Fibroblast of skin of left biceps (primary cell): ENCODE data around the gene NSMCE1.

ENCODE experiments used
- DNase-seq, 2 experiments: peaks; one replicate each; pipeline ENCODE4 v3.0.0-alpha.2; 2013; ENCODE audit warnings: low read depth in 2 of 2

The NSMCE1 gene

DNA sequence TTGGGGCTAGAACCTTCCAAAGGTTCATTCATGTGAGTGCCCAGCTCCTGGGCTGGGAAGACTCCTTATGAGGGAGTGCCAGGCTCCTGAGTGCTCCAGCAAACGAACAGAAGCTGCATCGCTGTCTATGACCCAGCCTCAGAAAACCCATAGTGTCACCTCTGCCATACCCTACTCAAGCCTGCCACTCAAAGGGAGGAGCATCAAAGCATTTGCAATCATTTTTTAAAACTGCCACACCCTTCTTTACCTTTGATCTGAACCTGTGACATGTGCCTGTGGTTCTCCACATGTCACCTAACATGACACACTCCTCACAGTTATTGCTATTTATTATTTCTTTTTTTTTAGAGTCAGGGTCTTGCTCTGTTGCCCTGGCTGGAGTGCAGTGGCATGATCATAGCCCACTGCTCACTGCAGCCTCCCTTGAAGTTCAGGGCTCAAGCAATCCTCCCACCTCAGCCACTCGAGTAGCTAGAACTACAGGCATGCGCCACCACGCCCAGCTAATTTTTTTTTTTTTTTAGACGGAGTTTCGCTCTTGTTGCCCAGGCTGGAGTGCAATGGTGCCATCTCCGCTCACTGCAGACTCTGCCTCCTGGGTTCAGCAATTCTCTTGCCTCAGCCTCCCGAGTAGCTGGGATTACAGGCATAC, 72.5 kb downstream of the NSMCE1 start:
- DNase-seq = no peak

GRCh38 chr16:27195076-27195741, 73.4 kb downstream of the NSMCE1 start:
- DNase-seq = no peak

DNA sequence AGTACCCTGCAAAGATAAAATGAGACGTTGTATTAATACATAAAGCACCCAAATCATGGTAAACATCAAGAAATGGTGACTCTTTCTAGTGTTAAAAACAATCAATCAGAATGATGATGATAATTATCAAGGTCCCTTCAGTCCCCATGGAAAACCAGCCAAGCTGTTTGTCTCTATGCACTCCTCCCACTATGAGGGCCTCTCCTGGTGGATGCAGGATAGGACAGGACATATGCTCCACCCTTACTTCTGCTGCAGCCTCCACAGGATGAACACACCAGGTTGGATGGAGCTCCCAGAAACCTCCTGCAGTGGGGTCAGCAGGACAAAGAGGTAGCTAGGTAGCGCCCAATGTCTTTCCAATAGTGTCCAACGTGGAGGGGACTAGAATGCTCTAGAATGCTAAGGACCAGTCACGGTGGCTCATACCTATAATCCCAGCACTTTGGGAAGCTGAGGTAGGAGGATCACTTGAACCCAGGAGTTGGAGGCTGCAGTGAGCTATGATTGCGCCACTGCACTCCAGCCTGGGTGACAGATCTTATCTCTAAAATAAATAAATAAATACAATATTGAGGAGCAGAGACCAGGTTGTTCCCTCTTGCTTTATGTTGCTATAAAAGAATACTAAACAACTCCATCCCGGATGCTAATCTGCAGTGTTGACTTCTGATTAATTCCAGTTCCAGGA, 75.1 kb downstream of the NSMCE1 start:
- no peak for DNase-seq

DNA sequence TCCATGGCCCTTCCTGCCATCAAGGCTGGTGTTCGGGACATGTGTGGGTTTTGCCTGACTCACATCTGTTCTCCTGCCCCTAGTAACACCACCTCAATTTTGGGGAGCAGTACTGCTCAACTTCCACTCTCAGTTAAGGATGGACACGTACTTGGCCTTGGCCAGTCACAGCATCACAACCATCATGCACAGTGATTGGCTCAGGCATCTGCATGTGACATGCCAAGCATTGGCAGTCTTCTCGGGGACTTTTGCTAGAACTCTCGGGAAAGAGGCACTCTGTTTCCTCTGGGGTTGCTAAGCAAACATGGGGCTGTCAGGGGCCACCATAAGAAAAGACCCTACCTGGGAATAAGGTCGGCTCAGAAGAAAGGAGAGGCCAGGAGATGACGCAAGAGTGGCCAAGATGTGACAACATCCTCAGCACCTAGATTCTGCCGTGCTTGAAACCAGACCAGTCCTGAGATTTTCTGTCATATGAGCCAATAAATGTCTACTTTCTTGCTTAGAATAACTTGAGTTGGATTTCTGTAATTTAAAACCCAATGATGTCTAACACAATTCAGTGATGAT, 77.1 kb downstream of the NSMCE1 start:
- DNase-seq = no peak

DNA sequence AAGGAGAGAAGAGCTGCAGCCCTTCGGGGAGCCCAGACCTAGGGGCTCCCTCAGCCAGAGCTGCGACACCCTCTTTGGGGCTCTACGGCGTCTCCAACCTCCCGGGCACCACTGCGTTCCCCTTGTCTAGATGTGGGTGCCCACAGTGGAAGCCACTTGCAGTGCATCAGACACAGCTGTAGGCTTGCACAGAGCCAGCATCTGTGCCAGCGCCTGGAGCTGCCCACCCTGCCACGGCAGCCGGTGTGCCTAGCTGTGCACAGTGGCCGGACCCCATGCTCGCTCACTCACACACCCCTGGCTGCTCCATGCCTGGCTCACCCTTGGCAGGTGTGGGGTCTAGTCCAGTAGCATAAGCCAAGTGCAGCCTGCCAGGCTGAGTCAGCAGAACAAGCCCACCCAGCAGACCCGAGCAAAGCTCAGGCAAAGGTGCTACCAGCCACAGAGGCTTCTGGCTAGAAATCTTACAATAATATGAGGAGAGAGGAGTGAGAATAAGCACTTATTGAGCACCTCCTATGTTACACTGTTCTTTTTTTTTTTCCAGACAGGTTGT, 78.2 kb downstream of the NSMCE1 start:
- no peak for DNase-seq

GRCh38 chr16:27189335-27189972, 79.1 kb downstream of the NSMCE1 start:
- no peak for DNase-seq

DNA sequence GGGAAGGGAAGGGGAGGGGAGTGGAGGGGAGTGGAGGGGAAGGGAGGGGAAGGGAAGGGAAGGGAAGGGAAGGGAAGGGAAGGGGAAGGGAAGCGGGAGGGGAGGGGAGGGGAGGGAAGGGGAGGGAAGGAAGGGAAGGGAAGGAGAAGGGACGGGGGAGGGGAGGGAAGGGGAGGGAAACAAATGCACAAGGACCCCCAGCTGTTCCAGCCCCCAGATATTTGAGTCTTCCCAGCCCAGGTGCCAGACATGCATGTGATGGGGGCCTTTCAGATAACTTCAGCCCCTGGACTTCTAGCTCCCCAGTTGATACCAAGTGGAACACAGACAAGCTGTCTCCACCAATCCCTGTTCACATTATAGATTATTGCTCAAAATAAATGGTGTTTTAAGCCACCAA, 79.9 kb downstream of the NSMCE1 start:
- DNase-seq = no peak

DNA sequence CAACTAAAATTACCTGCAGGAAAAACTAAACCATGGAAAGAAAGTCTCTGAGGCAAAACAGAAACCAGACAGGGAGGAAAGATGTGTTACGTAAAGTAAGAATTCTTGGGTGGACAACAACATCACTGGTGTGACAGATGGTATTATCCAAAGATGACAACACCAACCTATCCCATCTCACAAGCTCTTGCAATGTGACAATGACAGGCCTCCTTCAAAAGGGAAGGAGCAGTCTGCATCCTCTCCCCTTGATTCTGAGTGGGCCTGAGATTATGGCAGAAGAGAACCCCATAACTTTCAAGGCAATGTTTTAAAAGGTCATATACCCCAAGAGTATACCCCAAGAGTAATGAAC, 82.8 kb downstream of the NSMCE1 start:
- DNase-seq = no peak

DNA sequence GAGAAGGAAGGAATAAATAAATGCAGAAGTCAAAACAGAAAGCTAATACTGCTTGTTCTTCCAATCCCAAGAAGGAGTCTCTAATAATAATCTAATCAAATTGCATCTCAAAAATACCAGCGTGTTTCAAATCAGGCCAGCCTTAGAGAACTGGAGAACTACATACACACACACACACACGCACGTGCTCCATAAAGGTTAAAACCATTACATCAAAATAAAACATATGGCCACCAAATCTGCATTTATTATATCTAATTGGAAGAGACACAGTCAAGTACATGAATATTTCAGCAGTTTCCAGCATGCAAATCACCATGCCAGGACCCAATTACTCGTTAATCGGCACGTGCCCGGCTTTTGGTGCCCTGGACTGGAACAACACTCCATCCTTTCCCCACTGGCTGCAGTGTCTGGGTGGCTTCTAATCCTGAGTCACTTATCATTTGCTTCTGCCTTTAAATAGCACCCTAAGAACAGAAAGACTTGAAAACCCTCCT, 85.6 kb downstream of the NSMCE1 start:
- DNase-seq = no peak

- no peak for DNase-seq
These were observed 87.4 kb downstream of the NSMCE1 start for GRCh38 chr16:27181019-27181790.

DNA sequence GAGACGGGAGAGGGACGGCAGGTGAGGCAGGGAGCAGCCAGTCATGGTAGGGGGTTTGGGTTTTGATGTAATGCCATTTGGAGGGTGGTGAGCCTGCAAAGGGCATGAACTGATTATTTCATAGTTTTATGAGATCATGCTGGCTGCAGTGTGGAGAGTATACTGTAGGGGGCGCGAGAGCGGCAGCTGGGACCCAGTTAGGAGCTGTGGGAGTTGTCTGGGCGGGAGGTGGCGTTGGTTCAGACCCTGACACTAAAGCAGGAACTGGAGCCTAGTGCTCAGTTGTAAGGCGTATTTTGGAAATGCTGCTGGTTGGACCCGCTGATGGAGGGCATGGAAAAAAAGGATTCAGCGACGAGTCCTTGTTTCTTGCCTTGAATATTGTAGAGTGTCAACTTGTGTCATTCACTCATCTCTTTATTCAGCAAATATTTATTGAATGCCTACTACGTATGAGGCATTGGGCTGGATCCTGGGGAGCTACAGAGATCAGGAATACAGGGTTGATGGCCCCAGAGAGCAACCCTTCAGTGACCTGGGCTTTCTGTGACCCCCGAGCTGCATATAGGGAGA, 89.0 kb downstream of the NSMCE1 start:
- DNase-seq = no peak

GRCh38 chr16:27177031-27177774, 91.4 kb downstream of the NSMCE1 start:
- peak; percentile 39 to 42 for DNase-seq

DNA sequence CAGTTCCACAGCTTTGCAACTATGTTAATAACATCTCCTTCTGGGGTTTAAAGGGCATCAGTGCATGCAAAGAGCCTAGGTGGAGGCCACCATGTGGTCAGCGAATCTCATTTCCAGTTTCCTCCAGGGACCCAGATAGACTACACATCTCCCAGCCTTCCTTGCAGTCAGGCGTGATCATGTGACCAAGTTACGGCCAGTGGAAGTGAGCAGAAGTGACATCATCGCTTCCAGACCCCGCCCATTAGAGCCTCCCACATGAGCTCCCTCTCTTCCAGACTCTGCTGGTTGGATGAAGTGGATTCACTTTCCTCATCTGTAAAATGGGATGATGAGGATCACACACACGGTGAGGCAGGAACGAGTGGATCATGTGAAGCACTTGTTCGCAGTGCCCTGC, 92.7 kb downstream of the NSMCE1 start:
- no peak for DNase-seq
